DND-41 (cell line): ENCODE data around the gene FAM3D.
"Not testable (repeated sequence)": the region's sequence is repeated elsewhere in the genome, so short reads cannot be mapped to it uniquely, and the experiment has no call there.

ENCODE experiments used
- CTCF ChIP-seq: IDR thresholded peaks from 2 replicates; pipeline ENCODE4 v1.5.1; 2012; ENCODE audit warnings: borderline replicate concordance, low read length, moderate library complexity, mild to moderate bottlenecking; ENCODE audit not compliant: poor library complexity, severe bottlenecking; ENCODE audit errors: extremely low read depth
- EZH2 ChIP-seq: IDR thresholded peaks from 3 replicates; pipeline ENCODE4 v1.6.1; 2012; ENCODE audit warnings: borderline replicate concordance, low read depth, mild to moderate bottlenecking, moderate library complexity, low read length, inconsistent platforms; ENCODE audit not compliant: severe bottlenecking

GRCh38 chr3:58678177-58678970, 11.8 kb upstream of the FAM3D start:
- not testable (repeated sequence) for TF ChIP-seq CTCF, EZH2
